ENCODE measurements around the gene SMG7. TPM values are rescaled to one million over a fixed set of nuclear protein-coding genes. Genes with fewer than 3 reads are reported as not detected.

SMG7 gene
- total and polyA plus RNA-seq, 8 donors, result 13.4 to 44.9 (median 29.1) TPM

DNA sequence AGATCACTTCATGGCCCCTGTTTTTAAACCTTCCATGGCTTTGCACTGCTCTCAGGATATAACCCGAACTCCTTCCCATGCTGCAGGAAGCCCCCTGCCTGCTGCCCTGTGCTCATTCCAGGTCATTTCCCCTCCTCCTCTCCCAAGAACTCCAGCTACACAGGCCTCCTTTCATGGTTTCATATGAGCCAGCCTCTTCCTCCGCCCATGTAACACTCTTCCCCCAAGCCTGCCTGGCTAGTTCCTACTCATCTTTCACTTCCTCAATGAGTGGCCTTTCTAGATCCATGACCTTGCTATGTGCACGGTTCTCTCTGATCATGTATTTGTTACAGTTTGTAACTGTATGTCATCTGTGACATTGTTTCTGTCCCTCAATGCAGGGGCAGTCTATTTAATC lies 121.1 kb downstream of the SMG7 start:
- no peaks in the 10 kb centered on the region for H3K9me3 ChIP-seq
- 64 to 74% (median 71%) methylated on average over 3 of the region's 3 CpGs for WGBS, 5 donors
- DNase-seq, result no peak
- H3K4me1 ChIP-seq, result peaks cover 0 to 17% (median 7%) of the 10 kb centered on the region in 4 donors
- H3K27ac ChIP-seq, result peak overlapping the region in 2 of 5 donors; percentile 46 to 56
- no peaks in the 10 kb centered on the region for H3K36me3 ChIP-seq
- TF ChIP-seq POLR2A (IDR thresholded peaks at IDR 0.05), result no peak
- intact Hi-C loops (cut with DNase I; ENCODE audit: low total_unique reads), result no loop called here
- no peak overlapping the region for H3K4me3 ChIP-seq
- H3K27me3 ChIP-seq, result no peaks in the 10 kb centered on the region

DNA sequence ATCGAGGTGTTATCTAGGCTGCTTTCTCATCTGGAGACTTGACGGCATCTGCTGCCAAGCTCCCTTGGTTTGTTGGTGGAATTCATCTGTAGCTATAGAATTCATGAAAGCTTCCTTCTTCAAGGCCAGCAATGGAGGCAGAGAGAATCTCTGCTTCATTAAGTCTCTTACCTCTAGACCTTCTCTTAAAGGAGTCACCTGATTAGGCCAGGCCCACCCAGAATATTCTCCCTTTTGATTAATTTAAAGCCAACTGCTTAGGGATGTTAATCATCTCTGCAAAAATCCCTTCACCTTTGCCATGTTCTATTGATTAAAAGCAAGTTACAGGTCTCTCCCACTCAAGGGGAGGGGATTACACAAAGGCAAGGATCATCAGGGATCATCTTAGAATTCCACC lies 123.2 kb downstream of the SMG7 start:
- TF ChIP-seq POLR2A (IDR thresholded peaks at IDR 0.05) (no peak), EP300 (IDR thresholded peaks at IDR 0.05) (no peak), POLR2AphosphoS5 (IDR thresholded peaks at IDR 0.05) (no peak), CTCF (IDR thresholded peaks at IDR 0.05) (no peak)
- H3K9me3 ChIP-seq, result no peaks in the 10 kb centered on the region
- intact Hi-C loops (cut with DNase I; ENCODE audit: low total_unique reads), result no loop called here

GRCh38 chr1:183596500-183596899 lies 124.2 kb downstream of the SMG7 start:
- Histone ChIP-seq H3K9me3 (no peaks in the 10 kb centered on the region), H3K27me3 (no peaks in the 10 kb centered on the region), H3K4me3 (no peak overlapping the region), H3K36me3 (no peaks in the 10 kb centered on the region), H3K27ac (no peak overlapping the region), H3K4me1 (peaks cover 0 to 29% (median 9%) of the 10 kb centered on the region in 4 donors)
- TF ChIP-seq CTCF (IDR thresholded peaks at IDR 0.05) (no peak), EP300 (IDR thresholded peaks at IDR 0.05) (no peak), POLR2A (IDR thresholded peaks at IDR 0.05) (no peak), POLR2AphosphoS5 (IDR thresholded peaks at IDR 0.05) (no peak)
- no peak for DNase-seq
- WGBS, 5 donors, result 86 to 94% (median 89%) methylated on average over 5 of the region's 5 CpGs
- intact Hi-C loops (cut with DNase I; ENCODE audit: low total_unique reads), result no loop called here

More for the DNA sequence above, 123.2 kb downstream of the SMG7 start:
- Histone ChIP-seq H3K27me3 (no peaks in the 10 kb centered on the region), H3K4me1 (peaks cover 0 to 26% (median 9%) of the 10 kb centered on the region in 4 donors), H3K4me3 (no peak overlapping the region), H3K36me3 (no peaks in the 10 kb centered on the region), H3K27ac (no peak overlapping the region)
- DNase-seq, result no peak
- WGBS, 5 donors, result 95 to 100% (median 97%) methylated on average over 2 of the region's 2 CpGs; no CpG with 5 or more reads in 1 of the 5 donors

DNA sequence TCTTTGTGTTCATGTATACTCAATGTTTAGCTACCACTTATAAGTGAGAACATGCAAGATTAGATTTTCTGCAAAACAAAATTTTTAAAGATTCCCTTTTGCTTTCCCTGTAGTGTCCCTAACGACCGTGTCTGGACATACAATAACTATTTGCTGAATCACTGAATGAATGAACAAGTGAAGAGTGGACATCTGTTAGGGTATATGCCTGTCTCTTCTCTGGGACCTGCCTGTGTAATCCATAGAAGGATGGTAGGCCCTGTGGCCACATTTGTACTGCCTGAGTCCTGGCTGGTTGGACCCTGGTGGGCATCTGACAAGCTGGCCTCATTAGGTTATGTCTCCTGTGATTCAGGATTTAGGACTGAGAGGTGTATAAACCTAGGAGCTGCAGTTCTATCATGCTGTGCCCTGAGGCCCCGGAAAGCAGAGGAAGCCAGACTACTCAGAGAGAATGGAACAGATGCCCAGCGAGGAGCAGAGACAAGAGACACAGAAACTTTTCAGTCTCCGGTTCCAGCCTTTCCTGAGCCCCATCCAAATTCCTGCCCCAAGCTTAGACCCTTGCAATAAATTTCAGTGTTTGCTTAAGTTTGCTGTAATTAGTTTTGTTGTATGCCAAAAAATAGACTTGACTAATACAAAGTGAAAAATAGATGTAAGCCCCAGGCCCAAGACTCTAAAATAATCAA lies 125.5 kb downstream of the SMG7 start:
- peak in 1 of 2 donors; percentile 29 for DNase-seq
- Histone ChIP-seq H3K4me3 (no peak overlapping the region), H3K4me1 (peaks cover 0 to 29% (median 9%) of the 10 kb centered on the region in 4 donors), H3K36me3 (no peaks in the 10 kb centered on the region), H3K9me3 (no peaks in the 10 kb centered on the region), H3K27me3 (no peaks in the 10 kb centered on the region), H3K27ac (peak overlapping the region in 3 of 5 donors; percentile 13 to 47 (median 18))
- 70 to 82% (median 75%) methylated on average over 5 of the region's 5 CpGs for WGBS, 5 donors
- intact Hi-C loops (cut with DNase I; ENCODE audit: low total_unique reads), result no loop called here
- TF ChIP-seq POLR2AphosphoS5 (IDR thresholded peaks at IDR 0.05) (no peak), EP300 (IDR thresholded peaks at IDR 0.05) (no peak), POLR2A (IDR thresholded peaks at IDR 0.05) (no peak), CTCF (IDR thresholded peaks at IDR 0.05) (no peak)

DNA sequence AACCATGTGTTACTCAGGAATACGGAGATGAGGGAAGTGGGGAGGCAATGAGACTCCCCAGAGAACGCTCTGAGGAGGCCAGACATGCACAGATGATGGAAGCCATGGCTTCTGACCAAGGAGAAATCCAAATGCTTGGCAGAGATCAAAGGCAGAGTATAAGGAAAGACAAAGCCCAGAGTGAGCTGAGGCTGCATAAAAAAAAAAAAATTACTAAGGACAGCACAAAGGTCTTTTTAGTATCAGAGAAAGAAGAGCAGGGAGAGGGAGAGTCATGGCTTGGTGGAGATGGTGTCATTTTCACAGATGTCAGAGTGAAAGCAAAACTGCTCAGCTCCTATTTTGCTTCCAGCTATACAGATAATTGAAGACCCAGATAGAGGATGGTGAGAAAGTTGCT lies 126.1 kb downstream of the SMG7 start:
- intact Hi-C loops (cut with DNase I; ENCODE audit: low total_unique reads), result no loop called here
- no peaks in the 10 kb centered on the region for H3K36me3 ChIP-seq
- H3K27ac ChIP-seq, result peak overlapping the region in 3 of 5 donors; percentile 13 to 47 (median 18)
- TF ChIP-seq CTCF (IDR thresholded peaks at IDR 0.05), result no peak
- TF ChIP-seq EP300 (IDR thresholded peaks at IDR 0.05), result no peak
- no peak for TF ChIP-seq POLR2A (IDR thresholded peaks at IDR 0.05)
- no peak for TF ChIP-seq POLR2AphosphoS5 (IDR thresholded peaks at IDR 0.05)
- no peak overlapping the region for H3K4me3 ChIP-seq
- no peaks in the 10 kb centered on the region for H3K9me3 ChIP-seq
- H3K27me3 ChIP-seq, result no peaks in the 10 kb centered on the region
- WGBS, 5 donors, result 55 to 64% (median 59%) methylated on average over 2 of the region's 2 CpGs
- H3K4me1 ChIP-seq, result peaks cover 0 to 29% (median 9%) of the 10 kb centered on the region in 4 donors
- DNase-seq, result peak in 1 of 2 donors; percentile 50
